K562 (cell line): ENCODE results near the gene HTR4. TPM values are rescaled to one million over a fixed set of nuclear protein-coding genes. Genes with fewer than 3 reads are reported as not detected.

ENCODE experiments used
- ATAC-seq: fragments of 200-7000 bp; cut with Tn5 transposase; 3 replicates; pipeline ENCODE4 v1.9.1; 2020; ENCODE audit warnings: moderate library complexity
- BruUV-seq: library from RNA; stranded (reverse); fragments of 400-500 nt; replicated peaks from 2 replicates; lab custom pipeline; 2021; lab: Mats Ljungman, UMichigan
- CTCF ChIA-PET: fragments of 300-600 bp; formaldehyde crosslinking; extraction: SDS; loops from one replicate; lab custom pipeline; 2021; ENCODE audit warnings: low intra/inter-chr PET ratio; lab: Yijun Ruan, JAX
- POLR2A ChIA-PET: fragments of 300-600, 350-650 bp; sonication (Branson Sonifier 250); formaldehyde crosslinking; extraction: SDS; loops from one replicate; lab custom pipeline; 2021; ENCODE audit warnings: antibody characterized with exemption, inconsistent platforms; lab: Yijun Ruan, JAX
- DNase-seq, 4 experiments: peaks; one replicate each; pipeline versions ENCODE4 v3.0.0 to v3.0.0-alpha.2; 2011 to 2018; ENCODE audit warnings: low spot score in 3 of 4, mixed read lengths in 3 of 4; ENCODE audit errors: extremely low read depth in 1 of 4
- FAIRE-seq: peaks from 2 replicates; lab custom pipeline; 2011; peaks lifted over from hg19 to GRCh38; lab: Jason Lieb, UNC
- H2AFZ ChIP-seq: 2 replicates; pipeline ENCODE4 v1.6.0; 2011; ENCODE audit warnings: low read depth, low read length, control low read depth, inconsistent platforms
- H3K27ac ChIP-seq: fragments of 200-600 bp; 3 replicates; pipeline ENCODE4 v1.8.0; 2011; ENCODE audit warnings: low read depth, mild to moderate bottlenecking, control low read depth, inconsistent platforms, low read length, moderate library complexity, mixed read lengths; ENCODE audit errors: extremely low read depth
- H3K27me3 ChIP-seq, 2 experiments: fragments of 300-600 bp in 1 of 2; 2 replicates in 1 of 2; 3 replicates in 1 of 2; pipeline versions ENCODE4 v1.6.0 to v1.8.0; 2011; ENCODE audit warnings: inconsistent platforms in 2 of 2, low read length in 2 of 2, mild to moderate bottlenecking in 1 of 2, mixed read lengths in 1 of 2, moderate library complexity in 1 of 2; ENCODE audit not compliant: control insufficient read depth in 2 of 2, insufficient read depth in 2 of 2
- H3K36me3 ChIP-seq: fragments of 300-600 bp; 3 replicates; pipeline ENCODE4 v1.8.0; 2011; ENCODE audit warnings: mild to moderate bottlenecking, low read length, inconsistent platforms; ENCODE audit not compliant: control insufficient read depth, insufficient read depth
- H3K4me1 ChIP-seq, 2 experiments: fragments of 200-600 bp in 1 of 2; replicated peaks in 1 of 2; 2 replicates in 1 of 2; 3 replicates in 1 of 2; pipeline versions ENCODE4 v1.5.1 to v1.8.0; 2011; ENCODE audit warnings: inconsistent platforms in 2 of 2, low read length in 2 of 2, mild to moderate bottlenecking in 1 of 2, mixed read lengths in 1 of 2, moderate library complexity in 1 of 2; ENCODE audit not compliant: control insufficient read depth in 2 of 2, insufficient read depth in 2 of 2
- H3K4me2 ChIP-seq: 2 replicates; pipeline ENCODE4 v1.6.1; 2011; ENCODE audit warnings: low read length, control low read depth, inconsistent platforms, mixed read lengths; ENCODE audit not compliant: insufficient read depth
- H3K4me3 ChIP-seq: fragments of 200-600 bp; sonication (generic), shearing (Covaris generic); 2 replicates; pipeline ENCODE4 v1.5.1; 2016; ENCODE audit warnings: control low read depth, inconsistent platforms
- H3K79me2 ChIP-seq: fragments of 200-600 bp; 3 replicates; pipeline ENCODE4 v1.8.0; 2011; ENCODE audit warnings: low read length, inconsistent platforms; ENCODE audit not compliant: control insufficient read depth, insufficient read depth
- H3K9ac ChIP-seq, 2 experiments: 2 replicates each; pipeline versions ENCODE4 v1.6.0 to v1.6.1; 2011; ENCODE audit warnings: low read depth in 2 of 2, low read length in 2 of 2, control low read depth in 1 of 2, inconsistent platforms in 1 of 2, mild to moderate bottlenecking in 1 of 2, mixed read lengths in 1 of 2; ENCODE audit not compliant: insufficient read depth in 1 of 2
- H3K9me1 ChIP-seq: one replicate; pipeline ENCODE4 v1.6.0; 2011; ENCODE audit warnings: inconsistent platforms, mild to moderate bottlenecking, low read length, moderate library complexity; ENCODE audit not compliant: control insufficient read depth, insufficient read depth
- H3K9me3 ChIP-seq: replicated peaks from 2 replicates; pipeline ENCODE4 v1.5.1; 2011; ENCODE audit warnings: low read depth, low read length, inconsistent platforms; ENCODE audit not compliant: control insufficient read depth, insufficient read depth
- H4K20me1 ChIP-seq: replicated peaks from 2 replicates; pipeline ENCODE4 v1.6.1; 2011; ENCODE audit warnings: low read length, inconsistent platforms, mixed read lengths; ENCODE audit not compliant: control insufficient read depth, insufficient read depth
- KLF13 ChIP-seq: fragments of 450-650 bp; IDR thresholded peaks from 2 replicates; pipeline ENCODE4 v1.6.1; 2016; ENCODE audit warnings: missing genetic modification characterization, low read depth, mild to moderate bottlenecking, missing compliant biosample characterization, moderate library complexity, borderline replicate concordance
- RBM22 ChIP-seq: fragments of 200-400 bp; formaldehyde crosslinking; IDR thresholded peaks from 2 replicates; pipeline ENCODE4 v1.6.1; 2018; ENCODE audit warnings: low read length, low read depth; ENCODE audit not compliant: poor library complexity, severe bottlenecking
- SMAD1 ChIP-seq: fragments of 150-350 bp; IDR thresholded peaks from 2 replicates; pipeline ENCODE4 v1.6.1; 2014; ENCODE audit warnings: low read length, low read depth; ENCODE audit not compliant: partially characterized antibody
- SMARCA4 ChIP-seq: fragments of 450-650 bp; IDR thresholded peaks from 2 replicates; pipeline ENCODE4 v1.6.1; 2016
- TEAD2 ChIP-seq: fragments of 450-650 bp; IDR thresholded peaks from 2 replicates; pipeline ENCODE4 v1.6.1; 2016; ENCODE audit warnings: missing genetic modification characterization, control low read depth, missing compliant biosample characterization
- ZKSCAN3 ChIP-seq: fragments of 250-450 bp; sonication (Bioruptor Pico); IDR thresholded peaks from 2 replicates; pipeline ENCODE4 v1.4.0; 2020
- ZNF766 ChIP-seq: fragments of 200-800 bp; sonication (Bioruptor generic); conservative IDR thresholded peaks from 2 replicates; pipeline ENCODE4 v1.6.1; 2016; ENCODE audit warnings: missing genetic modification characterization, missing compliant biosample characterization
- WGBS: fragments of 100-300 bp; shearing (Covaris generic); methylation state at CpG from one replicate; pipeline ENCODE4 v1.1.6; 2016; ENCODE audit warnings: low coverage, mixed read lengths; ENCODE audit not compliant: insufficient coverage; ENCODE audit errors: missing lambda C conversion rate; 5-methylcytosine and 5-hydroxymethylcytosine counted together
- in situ Hi-C: fragments of 300-500 bp; cut with MboI; formaldehyde crosslinking; loops from 4 replicates; pipeline ENCODE4 v1.15.0; 2018; ENCODE audit warnings: inconsistent platforms, mixed read lengths
- intact Hi-C: fragments of 100-400 bp; cut with micrococcal nuclease; formaldehyde crosslinking; loops from 2 replicates; pipeline ENCODE4 v1.14.2; 2022
- polyA plus RNA-seq, 8 experiments: library from polyadenylated mRNA; depleted of rRNA in 4 of 8; stranded (reverse) in 5 of 8; unstranded in 3 of 8; fragments of >200 nt; fragmentation: Nextera tagmentation in 2 of 8; fragmentation: Illumina TruSeq in 1 of 8; extraction: Ambion mirVana in 2 of 8; extraction: Trizol in 1 of 8; gene quantifications; 2 replicates each; pipeline versions ENCODE4 v1.2.1 to v1.2.3, GENCODE V29; 2011 to 2014; ENCODE audit warnings: inconsistent platforms in 1 of 8, missing spikeins in 1 of 8
- total RNA-seq, 7 experiments: library from RNA; depleted of rRNA in 6 of 7; stranded (reverse); fragments of >200 nt in 6 of 7; fragmentation: Illumina TruSeq in 2 of 7; extraction: Trizol in 2 of 7; gene quantifications; 2 replicates each; pipeline versions ENCODE4 v1.2.1 to v1.2.3, GENCODE V29; 2011 to 2021; ENCODE audit warnings: low replicate concordance in 1 of 7
- TF ChIP-seq, protein P1 (sequence below): fragments of 450-650 bp; IDR thresholded peaks from 2 replicates; pipeline ENCODE4 v1.6.1; 2016; ENCODE audit warnings: low read depth

Gene HTR4
- total and polyA plus RNA-seq, 9 of the 15 experiments (the other 6 are each of a cell fraction or from before 2014, with no cell fraction given): 0.13 TPM; not detected in 8

DNA sequence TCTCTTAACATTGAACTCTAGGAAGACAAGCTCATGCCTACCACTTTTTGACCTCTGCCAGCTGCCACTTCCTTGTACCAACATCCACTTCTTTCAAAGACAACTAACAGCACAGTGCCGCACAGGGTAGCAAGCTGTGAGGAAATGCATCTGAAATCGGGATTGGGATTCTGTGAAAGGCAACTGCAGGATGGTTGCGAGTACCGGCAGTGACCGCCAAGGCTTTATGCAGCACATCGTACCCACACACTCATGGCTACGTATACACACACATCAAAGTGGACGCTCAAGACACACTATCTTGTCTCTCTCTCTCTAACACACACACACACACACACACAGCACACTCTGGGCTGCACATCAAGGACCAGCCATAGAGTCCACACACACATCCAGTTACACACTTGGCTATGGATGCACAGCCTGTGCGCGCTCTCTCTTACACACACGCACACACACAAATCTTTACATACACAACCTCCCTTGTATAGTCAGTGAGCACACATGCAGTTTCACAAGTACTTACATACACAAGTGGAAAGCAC lies 964 bp downstream of the HTR4 start:
- WGBS: 75% methylated on average over 11 of the region's 11 CpGs
- DNase-seq: no peak
- Histone ChIP-seq H3K9me3 (no peaks in the 10 kb centered on the region), H4K20me1 (no peaks in the 10 kb centered on the region), H3K36me3 (no peaks in the 10 kb centered on the region), H2AFZ (no peak overlapping the region), H3K27ac (no peak overlapping the region), H3K9me1 (no peaks in the 10 kb centered on the region), H3K27me3 (peaks cover 2 to 8% of the 10 kb centered on the region in 2 experiments; a peak in 4 of 5 replicates), H3K4me1 (peaks cover 0 to 9% of the 10 kb centered on the region in 2 experiments; a peak in 3 of 5 replicates), H3K79me2 (no peaks in the 10 kb centered on the region), H3K4me3 (no peak overlapping the region), H3K4me2 (no peak overlapping the region), H3K9ac (no peak overlapping the region)
- BruUV-seq: no TSS peak
- in situ Hi-C loops: no loop called here
- intact Hi-C loops: no loop called here
- FAIRE-seq: no peak
- ChIA-PET POLR2A (no interaction called here), CTCF (no interaction called here)
- TF ChIP-seq SMARCA4 (no peak), ZNF766 (CRISPR knock-in tag) (no peak), ZKSCAN3 (CRISPR knock-in tag) (no peak)
- no peak for ATAC-seq

- Histone ChIP-seq H3K27me3 (peaks cover 2 to 8% of the 10 kb centered on the region in 2 experiments; a peak in 4 of 5 replicates), H2AFZ (no peak overlapping the region), H3K4me3 (no peak overlapping the region), H3K9me1 (no peaks in the 10 kb centered on the region), H3K27ac (no peak overlapping the region), H3K9ac (no peak overlapping the region), H3K4me1 (peaks cover 0 to 7% of the 10 kb centered on the region in 2 experiments; a peak in 2 of 5 replicates), H3K36me3 (no peaks in the 10 kb centered on the region), H3K4me2 (no peak overlapping the region), H4K20me1 (no peaks in the 10 kb centered on the region), H3K79me2 (no peaks in the 10 kb centered on the region), H3K9me3 (no peaks in the 10 kb centered on the region)
- ChIA-PET POLR2A (interaction anchor here (1.8 kb wide), 1 partner anchor 12 kb away, joined by 4 read pairs; no protein-coding TSS in a partner anchor), CTCF (no interaction called here)
- ATAC-seq (no peak), DNase-seq (no peak), FAIRE-seq (no peak)
- intact Hi-C loops (no loop called here), in situ Hi-C loops (no loop called here)
- BruUV-seq: no TSS peak
- WGBS: 11% methylated on average over 1 of the region's 1 CpG
- TF ChIP-seq SMAD1 (no peak), TEAD2 (no peak), RBM22 (no peak), KLF13 (tag) (no peak)
- TF ChIP-seq, protein P1, sequence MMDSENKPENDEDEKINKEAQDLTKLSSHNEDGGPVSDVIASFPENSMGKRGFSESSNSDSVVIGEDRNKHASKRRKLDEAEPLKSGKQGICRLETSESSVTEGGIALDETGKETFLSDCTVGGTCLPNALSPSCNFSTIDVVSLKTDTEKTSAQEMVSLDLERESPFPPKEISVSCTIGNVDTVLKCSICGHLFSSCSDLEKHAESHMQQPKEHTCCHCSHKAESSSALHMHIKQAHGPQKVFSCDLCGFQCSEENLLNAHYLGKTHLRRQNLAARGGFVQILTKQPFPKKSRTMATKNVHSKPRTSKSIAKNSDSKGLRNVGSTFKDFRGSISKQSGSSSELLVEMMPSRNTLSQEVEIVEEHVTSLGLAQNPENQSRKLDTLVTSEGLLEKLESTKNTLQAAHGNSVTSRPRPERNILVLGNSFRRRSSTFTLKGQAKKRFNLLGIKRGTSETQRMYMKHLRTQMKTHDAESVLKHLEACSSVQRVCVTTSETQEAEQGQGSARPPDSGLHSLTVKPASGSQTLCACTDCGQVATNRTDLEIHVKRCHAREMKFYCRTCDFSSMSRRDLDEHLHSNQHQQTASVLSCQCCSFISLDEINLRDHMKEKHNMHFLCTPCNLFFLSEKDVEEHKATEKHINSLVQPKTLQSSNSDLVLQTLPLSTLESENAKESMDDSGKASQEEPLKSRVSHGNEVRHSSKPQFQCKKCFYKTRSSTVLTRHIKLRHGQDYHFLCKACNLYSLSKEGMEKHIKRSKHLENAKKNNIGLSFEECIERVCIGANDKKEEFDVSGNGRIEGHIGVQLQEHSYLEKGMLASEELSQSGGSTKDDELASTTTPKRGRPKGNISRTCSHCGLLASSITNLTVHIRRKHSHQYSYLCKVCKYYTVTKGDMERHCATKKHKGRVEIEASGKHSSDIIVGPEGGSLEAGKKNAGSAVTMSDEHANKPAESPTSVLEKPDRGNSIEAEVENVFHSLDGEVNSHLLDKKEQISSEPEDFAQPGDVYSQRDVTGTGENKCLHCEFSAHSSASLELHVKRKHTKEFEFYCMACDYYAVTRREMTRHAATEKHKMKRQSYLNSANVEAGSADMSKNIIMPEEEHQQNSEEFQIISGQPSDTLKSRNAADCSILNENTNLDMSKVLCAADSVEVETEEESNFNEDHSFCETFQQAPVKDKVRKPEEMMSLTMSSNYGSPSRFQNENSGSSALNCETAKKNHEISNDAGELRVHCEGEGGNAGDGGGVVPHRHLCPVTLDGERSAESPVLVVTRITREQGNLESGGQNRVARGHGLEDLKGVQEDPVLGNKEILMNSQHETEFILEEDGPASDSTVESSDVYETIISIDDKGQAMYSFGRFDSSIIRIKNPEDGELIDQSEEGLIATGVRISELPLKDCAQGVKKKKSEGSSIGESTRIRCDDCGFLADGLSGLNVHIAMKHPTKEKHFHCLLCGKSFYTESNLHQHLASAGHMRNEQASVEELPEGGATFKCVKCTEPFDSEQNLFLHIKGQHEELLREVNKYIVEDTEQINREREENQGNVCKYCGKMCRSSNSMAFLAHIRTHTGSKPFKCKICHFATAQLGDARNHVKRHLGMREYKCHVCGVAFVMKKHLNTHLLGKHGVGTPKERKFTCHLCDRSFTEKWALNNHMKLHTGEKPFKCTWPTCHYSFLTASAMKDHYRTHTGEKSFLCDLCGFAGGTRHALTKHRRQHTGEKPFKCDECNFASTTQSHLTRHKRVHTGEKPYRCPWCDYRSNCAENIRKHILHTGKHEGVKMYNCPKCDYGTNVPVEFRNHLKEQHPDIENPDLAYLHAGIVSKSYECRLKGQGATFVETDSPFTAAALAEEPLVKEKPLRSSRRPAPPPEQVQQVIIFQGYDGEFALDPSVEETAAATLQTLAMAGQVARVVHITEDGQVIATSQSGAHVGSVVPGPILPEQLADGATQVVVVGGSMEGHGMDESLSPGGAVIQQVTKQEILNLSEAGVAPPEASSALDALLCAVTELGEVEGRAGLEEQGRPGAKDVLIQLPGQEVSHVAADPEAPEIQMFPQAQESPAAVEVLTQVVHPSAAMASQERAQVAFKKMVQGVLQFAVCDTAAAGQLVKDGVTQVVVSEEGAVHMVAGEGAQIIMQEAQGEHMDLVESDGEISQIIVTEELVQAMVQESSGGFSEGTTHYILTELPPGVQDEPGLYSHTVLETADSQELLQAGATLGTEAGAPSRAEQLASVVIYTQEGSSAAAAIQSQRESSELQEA: no peak
Measured at GRCh38 chr5:148651528-148651927, 2.8 kb downstream of the HTR4 start.
